ENCODE data around the gene CXCL3. TPM values are rescaled to one million over a fixed set of nuclear protein-coding genes. Genes with fewer than 3 reads are reported as not detected.

Gene CXCL3
- total RNA-seq, 1 experiment from 2014 or later, result 1.9 TPM

DNA sequence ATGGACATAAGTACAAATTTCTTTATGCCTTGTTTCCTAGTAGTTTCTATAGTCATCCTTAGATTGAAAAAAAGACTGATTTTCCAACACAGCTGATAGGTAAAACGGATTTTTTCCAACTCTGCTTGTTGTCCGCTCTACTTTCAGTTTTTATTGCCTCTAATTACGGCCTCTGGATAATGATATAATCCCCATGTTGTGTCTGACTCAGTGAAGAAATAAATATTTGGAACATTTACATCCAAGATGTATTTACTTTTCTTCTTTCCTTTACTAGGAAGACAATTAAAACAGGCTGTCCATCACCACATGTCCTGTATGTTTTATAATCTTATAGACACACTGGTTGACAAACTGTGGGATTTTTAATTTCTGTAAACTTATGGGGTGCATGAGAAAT, 6.8 kb upstream of the CXCL3 start:
- no TSS peak for BruUV-seq (replicated peaks)
- ChIA-PET CTCF (interaction anchor here (0.8 to 0.9 kb wide), 2 partner anchors 10 to 12 kb away, joined by 3 read pairs; no protein-coding TSS in a partner anchor), POLR2A (interaction anchor here (2.2 kb wide), 1 partner anchor 10 kb away, joined by 7 read pairs; no protein-coding TSS in a partner anchor), RAD21 (ENCODE audit: low non-redundant PET in 1 of 2, low total read pairs in 2 of 2, uncharacterized antibody in 2 of 2, unreplicated experiment in 2 of 2) (no interaction called here)
- H3K9me2 ChIP-seq (ENCODE audit: insufficient read depth), result no peaks in the 10 kb centered on the region
- H3K79me2 ChIP-seq (ENCODE audit: insufficient read depth, low read length), result no peaks in the 10 kb centered on the region
- no peak overlapping the region for H3K4me2 ChIP-seq (ENCODE audit: low read length)
- no peak overlapping the region for H3K27ac ChIP-seq (ENCODE audit: low read depth, low read length)
- no peaks in the 10 kb centered on the region for H3K36me3 ChIP-seq (ENCODE audit: control insufficient read depth in 1 of 2, insufficient read depth in 2 of 2, low read length in 2 of 2)
- H3K27me3 ChIP-seq (ENCODE audit: insufficient read depth, low read length), result no peaks in the 10 kb centered on the region
- no peak for ATAC-seq
- H3K4me3 ChIP-seq (replicated peaks in 1 of 2; ENCODE audit: low read depth in 1 of 2, low read length in 2 of 2), result no peak overlapping the region
- no peak overlapping the region for H3K9ac ChIP-seq (ENCODE audit: low read length)
- H3K4me1 ChIP-seq (ENCODE audit: control insufficient read depth in 1 of 2, insufficient read depth in 2 of 2, low read length in 2 of 2), result peaks cover 0 to 7% of the 10 kb centered on the region in 2 experiments; a peak in 1 of 4 replicates
- no peak overlapping the region for H2AFZ ChIP-seq (ENCODE audit: low read depth, low read length, poor library complexity, severe bottlenecking)
- intact Hi-C loops (cut with micrococcal nuclease), result no loop called here
- DNase-seq (ENCODE audit: low read depth, low spot score), result no peak
- H4K20me1 ChIP-seq (ENCODE audit: insufficient read depth), result no peaks in the 10 kb centered on the region
- TF ChIP-seq MAX (IDR thresholded peaks at IDR 0.05) (no peak), FOSL1 (IDR thresholded peaks at IDR 0.05; ENCODE audit: low read depth) (no peak), ZFX (IDR thresholded peaks at IDR 0.05) (no peak), POLR2A (IDR thresholded peaks at IDR 0.05; ENCODE audit: borderline replicate concordance, extremely low read depth, insufficient read depth, insufficient read length) (no peak), EZH2phosphoT487 (IDR thresholded peaks at IDR 0.05; ENCODE audit: borderline replicate concordance) (no peak), EGR1 (IDR thresholded peaks at IDR 0.05; ENCODE audit: low read depth) (no peak), RAD21 (IDR thresholded peaks at IDR 0.05; ENCODE audit: low read depth) (no peak), SRF (IDR thresholded peaks at IDR 0.05; ENCODE audit: low read depth) (no peak), YY1 (IDR thresholded peaks at IDR 0.05; ENCODE audit: extremely low read depth, insufficient replicate concordance, low read depth, low read length) (no peak), TCF7L2 (IDR thresholded peaks at IDR 0.05; ENCODE audit: borderline replicate concordance, extremely low read depth, insufficient read depth, insufficient read length) (no peak), CBX3 (IDR thresholded peaks at IDR 0.05; ENCODE audit: low read depth) (no peak), ZNF274 (IDR thresholded peaks at IDR 0.05; ENCODE audit: low read depth, low read length) (no peak), POLR2AphosphoS5 (IDR thresholded peaks at IDR 0.05; ENCODE audit: low read depth, low read length) (no peak), JUND (IDR thresholded peaks at IDR 0.05) (no peak)
- TF ChIP-seq, protein P1, sequence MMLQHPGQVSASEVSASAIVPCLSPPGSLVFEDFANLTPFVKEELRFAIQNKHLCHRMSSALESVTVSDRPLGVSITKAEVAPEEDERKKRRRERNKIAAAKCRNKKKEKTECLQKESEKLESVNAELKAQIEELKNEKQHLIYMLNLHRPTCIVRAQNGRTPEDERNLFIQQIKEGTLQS (IDR thresholded peaks at IDR 0.05), result no peak
- TF ChIP-seq, protein P2, sequence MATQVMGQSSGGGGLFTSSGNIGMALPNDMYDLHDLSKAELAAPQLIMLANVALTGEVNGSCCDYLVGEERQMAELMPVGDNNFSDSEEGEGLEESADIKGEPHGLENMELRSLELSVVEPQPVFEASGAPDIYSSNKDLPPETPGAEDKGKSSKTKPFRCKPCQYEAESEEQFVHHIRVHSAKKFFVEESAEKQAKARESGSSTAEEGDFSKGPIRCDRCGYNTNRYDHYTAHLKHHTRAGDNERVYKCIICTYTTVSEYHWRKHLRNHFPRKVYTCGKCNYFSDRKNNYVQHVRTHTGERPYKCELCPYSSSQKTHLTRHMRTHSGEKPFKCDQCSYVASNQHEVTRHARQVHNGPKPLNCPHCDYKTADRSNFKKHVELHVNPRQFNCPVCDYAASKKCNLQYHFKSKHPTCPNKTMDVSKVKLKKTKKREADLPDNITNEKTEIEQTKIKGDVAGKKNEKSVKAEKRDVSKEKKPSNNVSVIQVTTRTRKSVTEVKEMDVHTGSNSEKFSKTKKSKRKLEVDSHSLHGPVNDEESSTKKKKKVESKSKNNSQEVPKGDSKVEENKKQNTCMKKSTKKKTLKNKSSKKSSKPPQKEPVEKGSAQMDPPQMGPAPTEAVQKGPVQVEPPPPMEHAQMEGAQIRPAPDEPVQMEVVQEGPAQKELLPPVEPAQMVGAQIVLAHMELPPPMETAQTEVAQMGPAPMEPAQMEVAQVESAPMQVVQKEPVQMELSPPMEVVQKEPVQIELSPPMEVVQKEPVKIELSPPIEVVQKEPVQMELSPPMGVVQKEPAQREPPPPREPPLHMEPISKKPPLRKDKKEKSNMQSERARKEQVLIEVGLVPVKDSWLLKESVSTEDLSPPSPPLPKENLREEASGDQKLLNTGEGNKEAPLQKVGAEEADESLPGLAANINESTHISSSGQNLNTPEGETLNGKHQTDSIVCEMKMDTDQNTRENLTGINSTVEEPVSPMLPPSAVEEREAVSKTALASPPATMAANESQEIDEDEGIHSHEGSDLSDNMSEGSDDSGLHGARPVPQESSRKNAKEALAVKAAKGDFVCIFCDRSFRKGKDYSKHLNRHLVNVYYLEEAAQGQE (IDR thresholded peaks at IDR 0.05; ENCODE audit: low read depth), result no peak
- H3K9me3 ChIP-seq (ENCODE audit: control insufficient read depth in 1 of 2, insufficient read depth in 1 of 2, low read depth in 1 of 2, low read length in 2 of 2), result no peaks in the 10 kb centered on the region

All from HCT116 (cell line).